Kasumi-1 (cell line): ENCODE measurements around the gene CNOT8.

ENCODE experiments used
- DNase-seq, 2 experiments: peaks; one replicate each; lab custom pipeline; 2025; lab: John Stamatoyannopoulos, UW

The CNOT8 gene

DNA sequence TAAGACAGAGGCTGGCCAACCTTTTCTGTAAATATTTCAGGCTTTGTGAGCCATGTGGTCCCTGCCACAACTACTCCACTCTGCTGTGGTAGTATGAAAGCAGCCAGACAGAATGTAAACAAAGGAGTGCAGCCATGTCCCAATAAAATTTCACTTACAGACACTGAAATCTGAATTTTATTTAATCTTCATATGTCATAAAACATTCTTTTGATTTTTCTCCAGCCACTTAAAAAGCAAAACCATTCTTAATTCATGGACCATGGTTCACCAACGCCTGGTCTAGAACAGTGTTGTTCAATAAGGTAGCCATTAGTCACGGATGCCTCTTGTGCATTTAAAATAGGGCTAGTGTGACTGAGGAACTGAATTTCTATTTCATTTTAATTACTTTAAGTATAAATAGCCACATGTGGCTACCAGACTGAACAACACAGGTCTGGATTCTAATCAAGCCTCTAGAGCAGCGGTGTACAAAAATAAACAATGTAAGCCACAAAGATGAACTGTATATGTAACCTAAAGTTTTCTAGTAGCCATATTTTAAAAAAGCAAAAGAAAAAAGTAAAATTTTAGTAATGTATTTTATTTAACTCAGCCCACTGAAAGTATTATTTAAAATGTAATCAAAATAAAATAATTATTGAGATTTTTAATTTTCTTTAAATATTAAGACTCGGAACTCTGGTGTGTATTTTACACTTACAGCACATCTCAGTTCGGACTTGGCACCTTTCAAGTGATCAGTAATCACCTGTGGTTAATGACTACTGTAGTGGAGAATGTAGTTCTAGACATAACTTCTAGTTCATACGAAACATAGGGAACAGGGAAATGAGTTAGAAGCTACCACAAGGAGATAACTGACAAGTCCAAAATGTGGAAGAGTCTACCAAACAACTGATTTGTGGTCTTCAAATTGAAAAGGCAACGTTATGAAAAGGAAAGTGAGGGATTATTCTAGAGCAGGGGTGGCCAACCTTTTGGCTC, 65.3 kb downstream of the CNOT8 start:
- DNase-seq, result no peak
